Measurements from ENCODE around the gene DPP6. TPM values are rescaled to one million over a fixed set of nuclear protein-coding genes. Genes with fewer than 3 reads are reported as not detected.

Gene DPP6
- total and polyA plus RNA-seq, 10 donors: 0.11 to 8.7 (median 3.0) TPM

DNA sequence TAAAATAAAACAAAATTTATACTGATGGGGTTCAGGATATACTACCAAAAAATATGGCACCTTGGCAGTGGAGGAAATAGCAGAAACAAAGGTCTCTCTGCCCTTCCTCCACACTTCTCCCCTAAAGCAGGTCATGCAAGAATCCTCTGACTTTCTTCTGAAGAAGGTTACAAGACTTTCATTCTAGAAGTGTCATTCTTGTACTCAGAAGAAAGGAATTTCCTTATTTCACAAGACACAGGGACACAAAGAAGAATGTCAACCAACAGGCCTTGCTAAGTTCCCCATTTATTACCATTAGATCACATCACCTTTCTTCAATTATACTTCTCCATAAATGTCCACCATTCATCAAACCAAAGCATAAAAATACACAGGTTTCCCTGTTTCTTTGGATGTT is 480.6 kb downstream of the DPP6 start:
- Histone ChIP-seq H3K4me3 (no peak overlapping the region), H3K9me3 (peaks cover 0 to 30% (median 8%) of the 10 kb centered on the region in 8 donors), H3K36me3 (no peaks in the 10 kb centered on the region), H3K4me1 (no peaks in the 10 kb centered on the region), H3K27ac (no peak overlapping the region), H3K27me3 (replicated peaks in 1 of 7) (no peaks in the 10 kb centered on the region)
- TF ChIP-seq POLR2A (IDR thresholded peaks at IDR 0.05) (no peak), POLR2AphosphoS5 (IDR thresholded peaks at IDR 0.05) (no peak)
- TF ChIP-seq, protein P1, sequence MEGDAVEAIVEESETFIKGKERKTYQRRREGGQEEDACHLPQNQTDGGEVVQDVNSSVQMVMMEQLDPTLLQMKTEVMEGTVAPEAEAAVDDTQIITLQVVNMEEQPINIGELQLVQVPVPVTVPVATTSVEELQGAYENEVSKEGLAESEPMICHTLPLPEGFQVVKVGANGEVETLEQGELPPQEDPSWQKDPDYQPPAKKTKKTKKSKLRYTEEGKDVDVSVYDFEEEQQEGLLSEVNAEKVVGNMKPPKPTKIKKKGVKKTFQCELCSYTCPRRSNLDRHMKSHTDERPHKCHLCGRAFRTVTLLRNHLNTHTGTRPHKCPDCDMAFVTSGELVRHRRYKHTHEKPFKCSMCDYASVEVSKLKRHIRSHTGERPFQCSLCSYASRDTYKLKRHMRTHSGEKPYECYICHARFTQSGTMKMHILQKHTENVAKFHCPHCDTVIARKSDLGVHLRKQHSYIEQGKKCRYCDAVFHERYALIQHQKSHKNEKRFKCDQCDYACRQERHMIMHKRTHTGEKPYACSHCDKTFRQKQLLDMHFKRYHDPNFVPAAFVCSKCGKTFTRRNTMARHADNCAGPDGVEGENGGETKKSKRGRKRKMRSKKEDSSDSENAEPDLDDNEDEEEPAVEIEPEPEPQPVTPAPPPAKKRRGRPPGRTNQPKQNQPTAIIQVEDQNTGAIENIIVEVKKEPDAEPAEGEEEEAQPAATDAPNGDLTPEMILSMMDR (IDR thresholded peaks at IDR 0.05 in 8 of 11, conservative IDR thresholded peaks at IDR 0.05 in 3 of 11): no peak
- intact Hi-C loops (cut with DNase I; ENCODE audit: low total_unique reads): no loop called here
- no peak for DNase-seq

DNA sequence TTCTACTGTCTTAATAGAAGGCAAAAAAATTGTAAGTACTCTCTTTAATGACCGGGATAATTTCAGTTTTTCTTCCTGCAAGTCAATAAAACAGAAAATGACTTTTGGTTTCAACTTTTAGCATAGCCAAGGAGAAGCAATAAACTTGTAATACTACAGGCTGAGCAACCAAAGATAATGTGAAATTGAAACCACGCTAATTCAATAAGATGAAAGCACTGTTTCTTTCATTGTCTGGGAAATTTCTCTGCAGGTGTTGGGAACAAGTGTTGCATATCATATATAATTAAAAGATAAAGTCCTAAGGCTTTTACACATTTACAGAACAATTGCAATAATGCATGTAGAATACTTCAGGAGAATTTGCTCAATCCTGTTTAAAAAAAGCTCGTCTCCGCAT is 488.4 kb downstream of the DPP6 start:
- H3K27me3 ChIP-seq (replicated peaks in 1 of 7): no peaks in the 10 kb centered on the region
- 84 to 90% (median 85%) methylated on average over 4 of the region's 4 CpGs for WGBS, 5 donors
- H3K27ac ChIP-seq: no peak overlapping the region
- DNase-seq: no peak
- no peaks in the 10 kb centered on the region for H3K36me3 ChIP-seq
- no peak overlapping the region for H3K4me3 ChIP-seq
- intact Hi-C loops (cut with DNase I; ENCODE audit: low total_unique reads): no loop called here
- no peaks in the 10 kb centered on the region for H3K4me1 ChIP-seq
- no peaks in the 10 kb centered on the region for H3K9me3 ChIP-seq
- TF ChIP-seq POLR2A (IDR thresholded peaks at IDR 0.05): no peak
- TF ChIP-seq POLR2AphosphoS5 (IDR thresholded peaks at IDR 0.05): no peak
- TF ChIP-seq, protein P1 (IDR thresholded peaks at IDR 0.05 in 8 of 11, conservative IDR thresholded peaks at IDR 0.05 in 3 of 11): no peak

DNA sequence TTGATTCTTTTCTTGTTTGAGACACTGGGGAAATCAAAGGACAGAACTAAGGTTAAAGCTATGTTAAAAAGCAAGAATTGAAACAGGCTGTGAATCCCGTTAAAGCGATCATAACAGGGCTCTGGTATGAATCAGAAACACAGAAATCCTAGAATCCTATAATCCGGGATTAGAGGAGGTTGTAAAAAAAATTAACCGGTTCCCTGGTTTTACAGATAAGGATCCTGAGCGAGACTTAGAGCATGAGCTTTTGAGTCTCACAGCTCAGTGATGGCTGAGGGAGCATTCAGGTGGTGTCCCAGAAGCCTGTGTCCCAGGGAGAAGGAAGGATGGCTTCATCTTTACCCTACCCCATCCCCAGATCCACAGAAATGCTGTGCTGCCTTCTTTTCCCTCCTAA is 489.4 kb downstream of the DPP6 start:
- H3K36me3 ChIP-seq: no peaks in the 10 kb centered on the region
- H3K9me3 ChIP-seq: no peaks in the 10 kb centered on the region
- H3K4me3 ChIP-seq: no peak overlapping the region
- H3K27me3 ChIP-seq (replicated peaks in 1 of 7): no peaks in the 10 kb centered on the region
- H3K27ac ChIP-seq: no peak overlapping the region
- no peaks in the 10 kb centered on the region for H3K4me1 ChIP-seq
- no peak for TF ChIP-seq POLR2AphosphoS5 (IDR thresholded peaks at IDR 0.05)
- no peak for TF ChIP-seq POLR2A (IDR thresholded peaks at IDR 0.05)
- TF ChIP-seq, protein P1 (IDR thresholded peaks at IDR 0.05 in 8 of 11, conservative IDR thresholded peaks at IDR 0.05 in 3 of 11): no peak
- 80 to 95% (median 89%) methylated on average over 5 of the region's 5 CpGs for WGBS, 5 donors
- intact Hi-C loops (cut with DNase I; ENCODE audit: low total_unique reads): no loop called here
- DNase-seq: no peak

DNA sequence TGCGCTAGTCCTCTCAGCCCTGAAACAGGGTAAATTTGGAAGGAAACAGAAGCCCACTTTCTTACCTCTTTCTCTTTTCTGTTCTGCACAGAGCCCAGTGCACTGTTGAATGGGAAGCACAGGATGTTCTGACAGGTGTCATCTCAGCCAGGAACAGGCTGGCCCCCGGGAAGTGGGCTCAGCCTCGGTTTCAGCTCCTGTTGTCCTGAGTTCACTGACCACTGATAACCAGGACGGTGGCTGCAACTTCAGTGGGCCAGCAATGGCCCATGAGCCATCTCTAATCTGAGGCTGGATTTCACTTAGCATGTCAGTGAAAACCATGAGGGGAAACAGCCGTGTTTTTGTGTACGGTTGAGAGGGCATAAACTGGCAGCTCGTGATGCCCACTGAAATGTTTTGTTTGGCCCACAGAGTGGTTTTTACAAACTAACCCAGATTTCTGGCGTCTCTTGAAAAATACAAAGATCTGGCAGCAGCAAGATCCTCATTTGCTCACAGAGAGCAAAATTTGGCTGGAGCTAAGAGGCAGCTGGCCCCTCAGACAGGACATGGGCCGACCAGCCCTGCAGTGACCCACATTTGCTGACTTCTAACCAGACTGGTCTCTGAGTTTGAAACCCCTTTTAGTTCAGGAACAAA is 494.9 kb downstream of the DPP6 start:
- TF ChIP-seq, protein P1 (IDR thresholded peaks at IDR 0.05 in 8 of 11, conservative IDR thresholded peaks at IDR 0.05 in 3 of 11): no peak
- TF ChIP-seq POLR2AphosphoS5 (IDR thresholded peaks at IDR 0.05): no peak
- TF ChIP-seq POLR2A (IDR thresholded peaks at IDR 0.05): no peak
- no peaks in the 10 kb centered on the region for H3K27me3 ChIP-seq (replicated peaks in 1 of 7)
- H3K27ac ChIP-seq: no peak overlapping the region
- H3K4me1 ChIP-seq: no peaks in the 10 kb centered on the region
- DNase-seq: no peak
- 72 to 80% (median 76%) methylated on average over 9 of the region's 9 CpGs for WGBS, 5 donors
- intact Hi-C loops (cut with DNase I; ENCODE audit: low total_unique reads): no loop called here
- H3K4me3 ChIP-seq: no peak overlapping the region
- H3K36me3 ChIP-seq: no peaks in the 10 kb centered on the region
- H3K9me3 ChIP-seq: peaks cover 0 to 13% (median 0%) of the 10 kb centered on the region in 8 donors
